CD4-positive, alpha-beta T cell treated with Interleukin-4 for 1 hour (primary cell): ENCODE measurements around the gene WBP4.
"Not testable (repeated sequence)": the region's sequence is repeated elsewhere in the genome, so short reads cannot be mapped to it uniquely, and the experiment has no call there.

ENCODE experiments used
- DNase-seq, 2 donors: peaks; one replicate each; pipeline ENCODE4 v3.0.0-alpha.2; 2020 to 2022

Gene WBP4

GRCh38 chr13:41085961-41086585, 24.8 kb downstream of the WBP4 start:
- DNase-seq, result no peak

GRCh38 chr13:41095681-41096080, 34.4 kb downstream of the WBP4 start:
- DNase-seq, result not testable (repeated sequence)

- DNase-seq, result no peak
Observed at GRCh38 chr13:41098761-41099160, 37.5 kb downstream of the WBP4 start.

DNA sequence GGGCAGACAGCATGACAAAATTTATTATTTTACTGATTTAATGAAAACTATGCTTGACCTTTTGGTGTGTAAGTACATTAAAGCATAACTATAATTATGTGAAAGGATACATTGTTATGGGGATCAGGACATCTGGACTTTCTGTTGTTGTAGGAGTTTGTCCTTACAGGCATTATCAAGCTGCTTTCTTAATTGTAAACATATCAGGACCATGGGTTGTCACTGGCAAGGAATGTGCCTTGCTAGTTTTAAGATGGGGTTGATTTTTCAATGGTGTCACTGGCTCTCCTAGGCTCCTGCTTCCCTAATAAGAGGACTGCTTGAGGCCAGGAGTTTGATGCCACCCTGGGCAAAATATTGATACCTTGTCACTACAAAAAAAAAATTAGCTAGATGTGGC, 38.7 kb downstream of the WBP4 start:
- no peak for DNase-seq

- no peak for DNase-seq
Observed at GRCh38 chr13:41107104-41107571, 45.8 kb downstream of the WBP4 start.

DNA sequence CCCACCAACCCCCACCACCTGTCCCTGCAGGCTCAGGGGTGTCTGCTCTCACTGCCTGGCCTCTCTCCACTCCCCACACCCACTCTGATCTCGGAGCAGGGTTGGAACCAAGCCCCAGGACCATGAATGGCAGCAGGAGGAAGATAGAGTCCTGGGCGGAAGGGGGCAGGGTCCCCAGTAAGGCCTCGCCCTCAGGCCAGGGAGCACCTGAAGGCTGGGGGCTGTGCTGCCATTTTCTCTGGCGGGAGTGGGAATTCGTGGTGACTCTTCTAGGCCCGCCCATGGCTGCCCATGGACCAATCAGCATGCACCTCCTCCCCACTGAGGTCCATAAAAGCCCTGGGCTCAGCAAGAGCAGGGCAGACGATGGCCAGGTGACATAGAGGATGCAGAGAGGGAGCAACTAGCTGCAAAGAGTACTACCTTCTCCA, 46.3 kb downstream of the WBP4 start:
- no peak for DNase-seq

GRCh38 chr13:41111454-41111853, 50.1 kb downstream of the WBP4 start:
- no peak for DNase-seq

DNA sequence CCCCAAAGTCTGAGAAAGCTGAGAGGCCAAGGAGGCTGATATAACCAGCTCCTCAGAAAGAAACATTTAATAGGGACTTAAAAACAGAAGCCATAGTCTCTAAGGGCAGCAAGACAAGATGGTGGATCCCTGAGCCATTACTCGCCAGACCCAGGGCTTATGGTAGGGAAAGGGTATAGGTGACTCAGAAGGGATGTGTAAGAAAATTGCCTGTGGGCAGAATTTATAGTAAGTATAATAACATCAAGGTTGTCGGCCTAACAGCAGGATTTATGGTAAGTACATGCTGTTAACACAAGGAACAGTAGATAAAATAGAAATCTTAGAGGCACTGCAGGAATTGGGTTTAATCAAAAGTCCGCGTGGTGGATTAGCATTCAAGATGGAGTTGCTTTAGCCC, 56.6 kb downstream of the WBP4 start:
- DNase-seq, result no peak

GRCh38 chr13:41122838-41123237, 61.5 kb downstream of the WBP4 start:
- DNase-seq, result peak in 1 of 2 donors; percentile 50

- no peak for DNase-seq
Observed at GRCh38 chr13:41127701-41128100, 66.4 kb downstream of the WBP4 start.

DNA sequence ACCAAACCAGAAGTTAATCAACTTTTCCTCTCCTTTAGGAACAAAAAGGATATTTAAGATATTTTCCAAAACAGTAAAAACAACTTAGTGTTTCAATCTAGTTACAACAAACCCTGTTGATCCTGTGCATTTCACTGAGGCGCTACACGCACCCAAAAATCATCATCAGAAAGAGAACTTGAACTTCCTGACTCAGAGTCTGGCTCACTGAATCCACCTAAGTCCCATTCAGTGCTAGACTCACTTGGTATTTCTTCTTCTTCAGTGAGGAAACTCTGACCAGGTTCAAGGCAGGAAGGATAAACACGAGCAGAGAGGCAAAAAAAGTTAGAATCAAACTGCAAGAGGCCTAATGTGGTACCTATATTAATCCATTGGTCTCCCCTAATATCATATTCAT, 69.0 kb downstream of the WBP4 start:
- no peak for DNase-seq

DNA sequence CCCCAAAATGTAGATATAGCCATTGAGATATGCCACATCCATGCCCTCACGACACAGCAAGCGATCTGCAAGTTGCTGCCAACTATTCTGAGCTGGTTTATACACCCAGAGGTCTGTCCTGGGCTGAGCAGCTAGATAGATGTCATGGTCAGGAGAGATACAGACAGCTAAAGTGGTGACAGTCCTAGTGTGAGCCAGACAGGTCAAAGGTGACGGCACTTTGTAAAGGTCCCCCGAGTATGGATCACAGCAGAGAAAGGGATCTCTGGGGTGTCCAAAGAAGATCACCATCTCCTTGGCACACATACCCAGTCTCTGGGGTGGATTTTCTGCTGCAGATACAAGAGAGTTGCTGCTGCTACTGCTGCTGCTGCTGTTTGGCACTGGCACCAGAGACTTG, 69.9 kb downstream of the WBP4 start:
- not testable (repeated sequence) for DNase-seq

GRCh38 chr13:41131660-41132511, 70.6 kb downstream of the WBP4 start:
- DNase-seq, result not testable (repeated sequence)

DNA sequence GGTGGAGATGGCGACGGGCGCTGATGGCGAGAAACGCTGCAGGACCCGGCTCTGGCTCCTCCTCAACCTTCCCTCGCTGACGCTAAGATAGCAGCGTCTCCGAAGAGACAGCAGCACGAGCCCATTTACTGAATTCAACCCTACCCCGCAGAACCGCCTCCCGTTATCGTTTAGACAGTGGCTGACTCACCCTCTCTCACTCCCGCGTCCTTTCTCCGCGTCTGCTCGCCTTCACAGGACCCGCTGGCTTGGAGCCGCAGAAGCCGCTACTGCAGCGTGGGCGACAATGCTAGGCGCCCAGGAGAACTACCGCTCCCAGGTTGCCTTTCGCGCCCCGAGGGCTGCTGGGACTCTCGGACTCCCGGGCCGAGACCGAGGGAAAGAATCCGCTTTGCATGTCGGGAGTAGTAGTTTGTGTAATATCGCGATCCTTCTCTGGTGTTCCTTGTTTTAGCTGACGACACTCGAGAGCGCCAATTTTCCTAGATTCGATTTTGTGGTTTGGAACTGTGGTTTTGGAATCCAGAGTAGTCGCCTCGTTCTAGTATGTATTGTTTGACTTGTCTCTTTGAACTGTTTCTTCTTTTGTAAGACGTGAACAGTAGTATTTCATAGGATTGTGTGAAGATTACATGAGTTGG, 71.3 kb downstream of the WBP4 start, which contains the start of gene KBTBD6:
KBTBD6 (minus strand) TSS at position 291 of the 641 bp plus-strand sequence. CDS start 291 bp downstream, outside the sequence.
- DNase-seq, result peak; percentile 93 to 94
